Activated CD8-positive, alpha-beta memory T cell treated with anti-CD3 and anti-CD28 coated beads, Interleukin-2, amount 10 ng/mL, durations not matched to agents 7 days and 5 days (primary cell): Measurements from ENCODE around the gene VOPP1. TPM values are rescaled to one million over a fixed set of nuclear protein-coding genes. Genes with fewer than 3 reads are reported as not detected.
"Not testable (repeated sequence)": the region's sequence is repeated elsewhere in the genome, so short reads cannot be mapped to it uniquely, and the experiment has no call there.

Experiments used
- ATAC-seq: fragments of 150-1000 bp; cut with Tn5 transposase; one replicate; pipeline ENCODE4 v1.10.0; 2021; ENCODE audit warnings: moderate library complexity
- CTCF ChIA-PET: fragments of 350-600 bp; sonication (Branson Sonifier 250); formaldehyde crosslinking; loops from one replicate; lab custom pipeline; 2021; ENCODE audit warnings: antibody characterized with exemption; lab: Charles Lee
- DNase-seq: peaks from one replicate; pipeline ENCODE4 v3.0.0-alpha.2; 2020
- H3K27ac Mint-ChIP-seq: one replicate; pipeline ENCODE4 v1.8.0; 2021; ENCODE audit warnings: mild to moderate bottlenecking, mixed read lengths
- H3K27me3 Mint-ChIP-seq: one replicate; pipeline ENCODE4 v1.8.0; 2021; ENCODE audit warnings: mixed read lengths
- H3K36me3 Mint-ChIP-seq: one replicate; pipeline ENCODE4 v1.8.0; 2021; ENCODE audit warnings: mild to moderate bottlenecking, mixed read lengths
- H3K4me1 Mint-ChIP-seq: one replicate; pipeline ENCODE4 v1.8.0; 2021; ENCODE audit warnings: mixed read lengths
- H3K4me3 Mint-ChIP-seq: one replicate; pipeline ENCODE4 v1.8.0; 2021; ENCODE audit warnings: mild to moderate bottlenecking, moderate library complexity, mixed read lengths
- H3K9me3 Mint-ChIP-seq: one replicate; pipeline ENCODE4 v1.8.0; 2022; ENCODE audit warnings: low read depth, mixed read lengths
- total RNA-seq, 2 experiments: library from RNA; stranded (reverse); gene quantifications; one replicate each; pipeline ENCODE4 v1.2.3, GENCODE V29; 2021

Gene VOPP1
- total RNA-seq, 2 experiments from 2014 or later: 42.3 to 67.3 TPM

DNA sequence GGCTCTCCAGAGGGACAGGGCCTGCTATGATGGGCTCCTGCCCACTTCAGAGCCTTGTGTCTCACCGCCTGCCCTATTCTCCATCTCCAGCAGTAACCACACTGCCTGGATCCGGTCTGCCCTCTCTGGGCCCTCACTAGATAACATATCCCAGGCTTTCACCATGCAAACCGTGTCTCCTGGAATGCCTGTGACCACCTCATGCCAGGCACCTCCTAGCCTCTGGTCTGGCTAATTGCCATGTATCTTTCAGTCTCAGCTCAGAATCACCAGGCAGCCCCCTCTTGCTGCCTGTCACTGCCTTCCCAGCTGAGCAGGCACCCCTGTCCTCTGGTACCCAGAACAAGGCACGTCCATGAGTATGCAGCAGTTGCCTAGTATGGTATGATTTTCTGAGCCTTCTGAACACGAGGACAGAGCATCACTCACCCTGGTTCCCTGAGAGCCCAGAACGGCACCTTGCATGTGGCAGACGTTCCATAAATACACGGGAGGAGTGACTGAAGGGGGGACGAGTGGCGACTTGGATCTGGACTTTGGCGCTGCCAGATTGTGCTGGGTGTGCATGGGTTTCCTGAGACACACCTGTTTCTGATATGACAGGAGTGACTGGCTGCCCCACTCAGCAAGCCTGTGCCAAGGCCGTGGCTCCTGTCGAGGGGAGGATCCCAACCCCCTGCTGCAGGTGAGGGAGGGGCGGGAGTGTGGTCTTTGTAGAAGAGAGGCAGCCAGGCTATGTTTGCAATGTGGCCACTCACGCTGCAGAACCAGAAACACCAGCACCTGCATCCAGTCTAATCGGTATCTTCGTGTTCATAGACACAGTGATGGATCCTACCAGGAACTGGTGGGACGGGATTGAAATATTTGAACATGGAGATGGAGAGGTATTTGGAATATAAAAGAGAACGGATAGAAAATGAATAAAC is 95.2 kb downstream of the VOPP1 start:
- Mint-ChIP-seq H3K36me3 (peaks cover 3% of the 10 kb centered on the region), H3K27me3 (no peaks in the 10 kb centered on the region), H3K4me3 (no peak overlapping the region), H3K9me3 (no peaks in the 10 kb centered on the region), H3K27ac (no peak overlapping the region), H3K4me1 (peaks cover 27% of the 10 kb centered on the region)
- DNase-seq (no peak), ATAC-seq (no peak)
- CTCF ChIA-PET: no interaction called here

GRCh38 chr7:55475855-55476803 is 96.2 kb downstream of the VOPP1 start:
- peak; percentile 18 for ATAC-seq
- H3K4me1 Mint-ChIP-seq: peaks cover 28% of the 10 kb centered on the region
- H3K4me3 Mint-ChIP-seq: no peak overlapping the region
- no peak for DNase-seq
- no peaks in the 10 kb centered on the region for H3K27me3 Mint-ChIP-seq
- peak overlapping the region; percentile 45 for H3K27ac Mint-ChIP-seq
- peaks cover 6% of the 10 kb centered on the region for H3K36me3 Mint-ChIP-seq
- CTCF ChIA-PET: no interaction called here
- no peaks in the 10 kb centered on the region for H3K9me3 Mint-ChIP-seq

DNA sequence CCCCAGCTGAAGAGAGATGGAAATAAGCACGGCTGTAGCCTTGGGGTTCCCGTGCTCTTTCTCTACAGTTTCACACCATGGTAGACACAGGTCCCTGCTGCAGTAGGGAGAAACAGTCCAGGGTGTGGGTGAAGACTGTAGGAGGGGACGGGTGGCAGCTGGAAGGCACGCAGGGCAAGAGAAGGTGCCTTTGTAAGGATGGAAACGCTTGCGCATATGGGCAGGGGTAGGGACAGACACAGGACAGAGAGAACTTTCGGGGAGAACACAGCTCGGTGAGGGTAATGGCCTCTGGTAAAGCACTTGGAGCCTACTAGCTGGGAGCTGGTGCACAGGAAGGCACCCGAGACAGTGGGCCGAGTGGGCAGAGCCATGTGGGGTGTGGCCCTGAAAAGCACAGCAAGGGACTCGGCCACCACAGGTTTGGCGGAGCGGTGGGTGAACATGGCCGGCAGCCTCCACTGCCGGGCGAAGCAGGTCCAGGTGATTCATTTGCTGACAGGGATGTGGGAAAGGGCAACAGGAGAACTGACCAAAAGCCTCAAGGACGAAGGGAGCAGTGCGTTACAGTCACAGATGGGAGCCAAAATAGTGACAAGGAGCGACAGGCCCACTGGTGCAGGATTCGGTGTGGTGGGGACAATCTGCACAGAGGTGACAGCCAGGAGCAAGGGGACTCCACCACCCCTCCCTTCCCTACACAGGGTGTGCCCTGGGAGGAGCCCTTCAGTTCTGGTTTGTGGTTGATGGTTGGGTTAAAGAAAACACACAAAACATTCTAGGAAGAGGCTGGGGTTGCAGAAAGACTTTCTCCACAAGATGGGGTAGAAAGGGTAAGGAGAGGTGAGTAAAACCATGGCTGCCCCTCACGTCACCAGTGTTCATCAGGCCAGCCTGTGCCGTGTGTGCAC is 97.1 kb downstream of the VOPP1 start:
- Mint-ChIP-seq H3K27me3 (no peaks in the 10 kb centered on the region), H3K27ac (peak overlapping the region; percentile 45), H3K4me1 (peaks cover 28% of the 10 kb centered on the region), H3K36me3 (peaks cover 9% of the 10 kb centered on the region), H3K9me3 (no peaks in the 10 kb centered on the region), H3K4me3 (no peak overlapping the region)
- CTCF ChIA-PET: no interaction called here
- DNase-seq (peak; percentile 58), ATAC-seq (peak; percentile 65)

GRCh38 chr7:55473932-55474331 is 98.4 kb downstream of the VOPP1 start:
- Mint-ChIP-seq H3K9me3 (no peaks in the 10 kb centered on the region), H3K36me3 (peaks cover 9% of the 10 kb centered on the region), H3K27me3 (no peaks in the 10 kb centered on the region), H3K27ac (no peak overlapping the region), H3K4me1 (peaks cover 39% of the 10 kb centered on the region), H3K4me3 (no peak overlapping the region)
- CTCF ChIA-PET: interaction anchor here (0.8 kb wide), 1 partner anchor 21 kb away, joined by 3 read pairs; no protein-coding TSS in a partner anchor
- no peak for ATAC-seq
- DNase-seq: no peak

DNA sequence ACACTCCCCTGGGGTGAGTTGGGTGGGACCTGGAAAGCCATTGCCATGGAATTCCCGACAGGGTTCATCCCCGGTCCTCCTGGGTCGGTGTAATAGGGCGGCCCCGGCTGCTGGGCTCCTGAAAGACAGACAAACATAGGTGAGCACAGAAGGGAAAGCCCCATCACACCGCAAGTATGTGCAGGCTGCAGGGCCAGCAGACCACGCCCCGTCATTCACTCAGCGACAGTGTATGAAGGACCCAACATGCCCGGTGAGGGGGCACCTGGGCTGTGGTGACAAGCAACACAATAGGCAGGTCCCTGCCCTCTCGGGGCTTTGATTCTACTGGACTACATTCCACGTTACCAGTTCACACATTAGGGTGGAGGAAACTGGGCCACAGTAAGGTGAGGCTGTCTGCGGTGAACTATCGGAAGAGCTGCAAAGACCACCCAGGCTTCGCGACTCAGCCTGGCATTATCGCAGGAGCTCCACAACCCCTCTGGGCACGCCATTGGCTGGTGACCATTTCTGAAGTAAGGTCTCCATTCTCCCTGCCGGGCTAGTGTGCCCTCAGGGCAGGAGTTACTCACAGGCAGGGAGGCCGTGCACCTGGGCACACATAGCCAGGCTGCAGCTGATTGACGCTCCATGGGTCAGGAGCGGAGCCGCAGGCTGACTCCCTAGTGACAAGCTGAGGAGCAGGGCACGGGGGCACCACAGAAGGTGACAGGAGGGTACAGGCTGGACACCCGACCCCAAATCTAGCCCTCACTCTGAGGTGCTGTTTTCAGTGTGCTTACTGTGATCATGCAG is 99.2 kb downstream of the VOPP1 start:
- no peak overlapping the region for H3K4me3 Mint-ChIP-seq
- DNase-seq (no peak), ATAC-seq (no peak)
- CTCF ChIA-PET: interaction anchor here (0.8 kb wide), 1 partner anchor 20 kb away, joined by 3 read pairs; no protein-coding TSS in a partner anchor
- no peaks in the 10 kb centered on the region for H3K27me3 Mint-ChIP-seq
- H3K4me1 Mint-ChIP-seq: peaks cover 45% of the 10 kb centered on the region
- H3K9me3 Mint-ChIP-seq: no peaks in the 10 kb centered on the region
- no peak overlapping the region for H3K27ac Mint-ChIP-seq
- H3K36me3 Mint-ChIP-seq: peaks cover 14% of the 10 kb centered on the region

- CTCF ChIA-PET, DNase-seq, H3K9me3 Mint-ChIP-seq, H3K27ac Mint-ChIP-seq, H3K27me3 Mint-ChIP-seq, ATAC-seq, H3K4me3 Mint-ChIP-seq: not testable (repeated sequence)
- Mint-ChIP-seq H3K36me3 (peaks cover 16% of the 10 kb centered on the region), H3K4me1 (peaks cover 45% of the 10 kb centered on the region)
These were observed 99.9 kb downstream of the VOPP1 start for GRCh38 chr7:55472406-55472805.

- peaks cover 21% of the 10 kb centered on the region for H3K36me3 Mint-ChIP-seq
- H3K4me3 Mint-ChIP-seq, H3K9me3 Mint-ChIP-seq, CTCF ChIA-PET, H3K27ac Mint-ChIP-seq, H3K27me3 Mint-ChIP-seq, ATAC-seq, DNase-seq: not testable (repeated sequence)
- peaks cover 41% of the 10 kb centered on the region for H3K4me1 Mint-ChIP-seq
These were observed 100.7 kb downstream of the VOPP1 start for GRCh38 chr7:55471594-55471993.

- Mint-ChIP-seq H3K4me1 (peaks cover 31% of the 10 kb centered on the region), H3K27ac (no peak overlapping the region), H3K4me3 (no peak overlapping the region), H3K27me3 (no peaks in the 10 kb centered on the region), H3K36me3 (peaks cover 29% of the 10 kb centered on the region), H3K9me3 (no peaks in the 10 kb centered on the region)
- CTCF ChIA-PET: interaction anchor here (1.7 kb wide), 1 partner anchor 64 kb away, joined by 7 read pairs; no protein-coding TSS in a partner anchor
- no peak for DNase-seq
- no peak for ATAC-seq
These were observed 102.0 kb downstream of the VOPP1 start for GRCh38 chr7:55470261-55470660.

- DNase-seq: no peak
- no peak overlapping the region for H3K4me3 Mint-ChIP-seq
- peaks cover 26% of the 10 kb centered on the region for H3K4me1 Mint-ChIP-seq
- no peaks in the 10 kb centered on the region for H3K9me3 Mint-ChIP-seq
- peak overlapping the region; percentile 32 for H3K27ac Mint-ChIP-seq
- CTCF ChIA-PET: interaction anchor here (1.3 to 1.7 kb wide), 2 partner anchors 64 to 89 kb away, joined by 3 to 7 read pairs; no protein-coding TSS in a partner anchor
- no peak for ATAC-seq
- peaks cover 34% of the 10 kb centered on the region for H3K36me3 Mint-ChIP-seq
- no peaks in the 10 kb centered on the region for H3K27me3 Mint-ChIP-seq
These were observed 102.6 kb downstream of the VOPP1 start for GRCh38 chr7:55469721-55470120.

DNA sequence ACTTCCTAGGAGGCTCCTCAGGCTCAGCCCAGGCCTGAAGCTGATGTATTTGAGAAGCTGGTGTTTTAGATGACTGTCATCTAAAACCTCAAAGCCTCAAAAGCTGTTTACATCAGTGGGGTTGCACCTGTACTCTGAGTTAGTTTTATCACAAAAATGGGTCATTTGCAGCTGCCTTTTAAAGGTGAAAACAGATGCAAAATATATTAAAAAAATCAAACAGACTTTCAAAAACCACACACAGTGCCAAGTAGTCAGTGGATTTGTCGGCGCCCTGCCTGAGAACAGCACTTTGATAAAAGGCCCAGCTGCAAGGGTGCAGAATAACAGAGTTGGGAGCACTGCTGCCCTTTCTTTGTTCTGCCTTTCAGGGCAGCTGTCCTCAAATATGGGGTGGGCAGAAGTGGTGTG is 103.0 kb downstream of the VOPP1 start:
- Mint-ChIP-seq H3K36me3 (peaks cover 38% of the 10 kb centered on the region), H3K27ac (peak overlapping the region; percentile 32), H3K9me3 (no peaks in the 10 kb centered on the region), H3K4me3 (no peak overlapping the region), H3K27me3 (no peaks in the 10 kb centered on the region), H3K4me1 (peaks cover 23% of the 10 kb centered on the region)
- ATAC-seq: peak; percentile 68
- DNase-seq: no peak
- CTCF ChIA-PET: interaction anchor here (1.3 to 1.7 kb wide), 2 partner anchors 65 to 90 kb away, joined by 3 to 7 read pairs; no protein-coding TSS in a partner anchor

GRCh38 chr7:55468495-55468894 is 103.8 kb downstream of the VOPP1 start:
- Mint-ChIP-seq H3K36me3 (peaks cover 46% of the 10 kb centered on the region), H3K27me3 (no peaks in the 10 kb centered on the region), H3K9me3 (no peaks in the 10 kb centered on the region), H3K4me3 (no peak overlapping the region), H3K4me1 (peaks cover 23% of the 10 kb centered on the region), H3K27ac (no peak overlapping the region)
- CTCF ChIA-PET: interaction anchor here (0.8 to 1.7 kb wide), 3 partner anchors 19 to 90 kb away, joined by 3 to 7 read pairs (median 3); no protein-coding TSS in a partner anchor
- DNase-seq (no peak), ATAC-seq (no peak)
